Stimulated activated CD8-positive, alpha-beta memory T cell treated with anti-CD3 and anti-CD28 coated beads, Interleukin-2, amount 100 ng/mL, for 1 hour (primary cell): ENCODE results near the gene ITGB5.
"Not testable (repeated sequence)": the region's sequence is repeated elsewhere in the genome, so short reads cannot be mapped to it uniquely, and the experiment has no call there.

Source experiments
- DNase-seq, 2 donors: peaks; one replicate each; pipeline ENCODE4 v3.0.0-alpha.2; 2020; ENCODE audit warnings: low read depth in 2 of 2

Gene ITGB5

DNA sequence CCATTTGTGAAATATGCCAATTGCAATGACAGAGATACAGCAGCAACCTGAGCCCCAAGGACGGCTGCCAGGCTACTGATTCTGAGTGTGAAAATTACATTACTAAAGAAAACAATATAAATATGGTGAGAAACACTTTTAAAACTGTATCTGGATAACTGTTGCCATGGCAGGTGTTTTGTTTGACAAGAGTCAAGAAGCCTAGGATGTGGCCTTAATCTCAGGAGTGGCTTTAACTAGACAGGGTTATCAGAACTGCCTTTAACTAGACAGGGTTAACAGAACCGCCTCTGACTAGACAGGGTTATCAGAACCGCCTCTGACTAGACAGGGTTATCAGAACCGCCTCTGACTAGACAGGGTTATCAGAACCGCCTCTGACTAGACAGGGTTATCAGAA, 98.1 kb downstream of the ITGB5 start:
- DNase-seq, result not testable (repeated sequence)

DNA sequence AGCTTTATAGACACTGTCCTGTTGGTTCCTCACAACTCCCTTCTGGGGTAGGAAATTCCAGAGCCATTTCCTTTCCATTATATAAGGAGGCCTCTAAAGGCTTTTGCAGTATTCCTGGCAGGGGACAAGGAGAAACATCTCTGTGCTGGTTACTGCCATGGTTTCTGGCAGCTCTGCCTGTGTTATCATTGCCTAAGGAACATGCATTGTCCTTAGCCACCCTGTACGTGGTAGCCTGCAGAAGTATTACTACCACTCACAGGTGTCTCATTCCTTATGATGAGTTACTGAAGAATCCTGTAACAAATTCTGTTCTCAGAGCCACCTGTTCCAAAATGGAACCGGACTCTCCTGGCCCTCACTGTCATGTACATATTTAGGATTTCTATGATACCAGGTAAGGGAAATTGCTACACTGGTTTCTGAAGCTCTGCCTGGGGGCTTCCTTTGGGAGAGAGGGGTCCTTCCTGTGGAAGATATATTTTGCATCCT, 98.9 kb downstream of the ITGB5 start:
- no peak for DNase-seq

DNA sequence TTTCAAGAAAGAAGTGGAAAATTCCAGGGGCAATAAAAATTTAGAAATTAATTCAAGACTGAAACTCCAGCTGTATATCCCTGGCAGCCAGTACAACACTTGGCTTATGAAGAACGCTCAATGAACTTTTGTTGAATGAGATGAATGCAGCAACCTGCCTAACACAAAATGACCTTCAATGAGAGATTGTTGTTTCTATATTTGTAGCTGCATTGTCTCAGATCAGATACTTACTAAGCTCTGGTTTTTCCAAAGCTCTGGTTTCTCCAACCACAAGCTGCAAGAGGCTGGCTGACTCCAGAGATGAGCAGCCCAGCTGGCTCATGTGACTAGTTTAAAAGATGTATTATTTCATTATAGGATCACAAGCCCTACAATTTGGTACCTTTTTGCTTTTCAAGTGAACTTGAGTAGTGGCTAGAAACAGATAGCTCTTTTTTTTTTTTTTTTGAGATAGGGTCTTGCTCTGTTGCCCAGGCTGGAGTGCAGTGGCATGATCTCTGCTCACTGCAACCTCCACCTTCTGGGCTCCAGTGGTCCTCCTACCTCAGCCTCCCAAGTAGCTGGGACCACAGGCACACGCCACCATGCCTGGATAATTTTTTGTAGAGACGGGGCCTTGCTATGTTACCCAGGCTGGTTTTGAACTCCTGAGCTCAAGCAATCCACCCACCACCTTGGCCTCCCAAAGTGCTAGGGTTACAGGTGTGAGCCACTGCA, 99.5 kb downstream of the ITGB5 start:
- DNase-seq, result no peak

DNA sequence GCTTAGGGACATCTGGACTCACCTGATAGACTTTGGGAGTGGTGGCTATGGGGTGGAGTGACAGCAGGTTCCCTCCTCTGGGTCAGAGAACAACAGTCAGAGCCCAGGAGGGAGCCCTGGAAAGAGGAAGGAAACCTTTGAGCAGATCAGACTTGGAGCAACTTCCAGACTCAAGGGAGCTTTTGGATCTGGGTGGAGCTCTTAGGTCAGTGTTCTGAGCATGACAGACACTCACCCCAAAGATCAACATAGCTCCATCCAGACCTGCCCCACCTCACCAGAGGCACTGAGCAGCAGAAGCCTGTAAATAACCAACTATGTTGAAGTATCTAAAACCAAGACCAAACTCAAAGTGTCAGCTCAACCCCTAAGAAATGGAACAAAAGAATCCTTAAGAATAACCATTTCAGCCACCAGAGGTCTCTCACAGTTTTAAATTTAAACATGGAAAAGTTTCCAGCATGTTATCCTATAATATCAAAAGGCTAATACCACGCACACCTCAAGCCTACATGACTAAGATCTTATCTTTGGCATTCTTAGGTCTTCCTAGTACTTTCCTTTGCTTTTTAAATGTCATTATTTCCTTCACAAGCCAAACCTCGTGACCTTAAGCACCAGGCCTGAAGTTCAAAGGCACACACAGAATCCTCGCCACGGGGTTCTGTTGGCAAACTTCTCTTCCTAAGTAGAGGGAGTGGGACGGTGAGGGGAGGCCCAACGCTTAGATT, 100.5 kb downstream of the ITGB5 start:
- DNase-seq, result no peak

DNA sequence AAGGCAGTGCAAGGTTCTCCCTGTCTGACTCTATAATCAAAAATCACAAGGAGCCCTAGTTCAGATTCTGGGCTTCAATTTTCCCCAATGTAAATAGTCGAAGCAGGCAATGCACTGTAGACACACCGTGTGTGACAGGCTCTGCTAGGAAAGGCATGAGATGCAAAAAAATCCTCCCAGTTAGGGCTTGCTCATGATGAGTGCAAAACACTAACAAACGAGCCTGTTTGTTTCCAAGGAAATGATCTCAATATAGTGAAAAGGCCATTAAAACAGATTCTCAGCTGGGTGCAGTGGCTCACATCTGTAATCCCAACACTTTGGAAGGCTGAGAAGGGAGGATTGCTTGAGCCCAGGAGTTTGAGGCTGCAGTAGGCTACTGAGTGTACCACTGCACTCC, 101.2 kb downstream of the ITGB5 start:
- DNase-seq, result no peak

DNA sequence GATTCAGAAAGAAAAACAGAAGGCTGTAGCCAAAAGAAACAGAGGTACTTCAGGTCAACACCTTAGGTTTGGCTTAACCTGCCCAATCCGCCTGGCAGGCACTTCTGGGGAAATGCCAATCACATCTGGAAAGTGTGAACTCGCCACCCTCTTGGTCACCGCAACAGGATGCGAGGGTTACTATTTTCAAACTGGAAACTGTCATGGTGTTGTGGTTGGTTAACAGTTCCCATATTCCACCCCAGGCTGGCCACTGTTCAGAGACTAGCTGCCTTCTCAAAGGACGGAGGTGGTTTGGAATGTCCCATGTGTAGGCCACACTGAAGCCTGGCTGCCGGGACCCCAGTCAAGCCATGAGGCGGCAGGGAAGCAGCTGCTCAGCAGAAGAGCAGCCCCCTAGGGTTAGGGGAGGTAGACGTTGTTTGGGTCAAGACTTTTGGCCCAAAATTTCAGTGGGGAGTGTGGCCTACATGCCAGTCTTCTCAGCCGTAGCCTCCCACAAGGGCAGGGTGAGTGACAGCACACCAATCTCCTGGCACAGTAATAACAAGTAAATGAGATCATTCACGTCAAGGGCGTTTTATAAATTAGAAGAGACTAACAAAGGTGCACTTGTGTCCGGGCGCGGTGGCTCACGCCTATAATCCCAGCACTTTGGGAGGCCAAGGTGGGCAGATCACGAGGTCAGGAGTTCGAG, 102.3 kb downstream of the ITGB5 start:
- DNase-seq, result no peak

DNA sequence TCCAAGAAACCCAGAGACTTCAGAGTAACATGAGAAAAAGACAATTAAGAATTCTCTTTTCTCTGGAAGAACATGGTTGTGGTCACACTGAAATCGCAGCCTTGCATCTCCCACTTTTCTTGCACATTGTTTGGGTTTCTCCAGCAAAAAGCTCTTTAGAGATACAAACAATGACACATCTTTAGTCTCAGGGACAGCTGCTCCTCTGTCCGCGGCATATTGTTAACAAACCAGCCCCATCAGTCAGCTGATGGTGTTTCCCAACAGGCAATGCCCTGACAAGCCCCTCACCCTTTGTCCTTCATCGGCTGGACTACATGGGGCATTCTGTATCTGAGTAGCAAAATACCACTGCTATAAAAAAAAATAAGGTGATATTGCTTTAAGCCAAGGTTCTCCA, 103.5 kb downstream of the ITGB5 start:
- DNase-seq, result no peak

DNA sequence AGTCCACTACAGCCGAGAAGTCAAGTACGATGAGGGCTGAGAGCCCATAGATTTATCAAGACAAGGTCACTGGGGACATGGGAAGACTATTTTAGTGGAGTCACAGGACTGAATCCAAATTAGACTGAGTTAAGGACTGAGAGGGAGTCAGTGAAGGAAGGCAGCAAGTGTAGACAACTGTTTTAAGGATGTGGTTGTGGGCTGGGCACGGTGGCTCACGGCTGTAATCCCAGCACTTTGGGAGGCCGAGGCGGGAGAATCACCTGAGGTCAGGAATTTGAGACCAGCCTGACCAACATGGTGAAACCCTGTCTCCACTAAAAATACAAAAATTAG, 104.8 kb downstream of the ITGB5 start:
- not testable (repeated sequence) for DNase-seq

DNA sequence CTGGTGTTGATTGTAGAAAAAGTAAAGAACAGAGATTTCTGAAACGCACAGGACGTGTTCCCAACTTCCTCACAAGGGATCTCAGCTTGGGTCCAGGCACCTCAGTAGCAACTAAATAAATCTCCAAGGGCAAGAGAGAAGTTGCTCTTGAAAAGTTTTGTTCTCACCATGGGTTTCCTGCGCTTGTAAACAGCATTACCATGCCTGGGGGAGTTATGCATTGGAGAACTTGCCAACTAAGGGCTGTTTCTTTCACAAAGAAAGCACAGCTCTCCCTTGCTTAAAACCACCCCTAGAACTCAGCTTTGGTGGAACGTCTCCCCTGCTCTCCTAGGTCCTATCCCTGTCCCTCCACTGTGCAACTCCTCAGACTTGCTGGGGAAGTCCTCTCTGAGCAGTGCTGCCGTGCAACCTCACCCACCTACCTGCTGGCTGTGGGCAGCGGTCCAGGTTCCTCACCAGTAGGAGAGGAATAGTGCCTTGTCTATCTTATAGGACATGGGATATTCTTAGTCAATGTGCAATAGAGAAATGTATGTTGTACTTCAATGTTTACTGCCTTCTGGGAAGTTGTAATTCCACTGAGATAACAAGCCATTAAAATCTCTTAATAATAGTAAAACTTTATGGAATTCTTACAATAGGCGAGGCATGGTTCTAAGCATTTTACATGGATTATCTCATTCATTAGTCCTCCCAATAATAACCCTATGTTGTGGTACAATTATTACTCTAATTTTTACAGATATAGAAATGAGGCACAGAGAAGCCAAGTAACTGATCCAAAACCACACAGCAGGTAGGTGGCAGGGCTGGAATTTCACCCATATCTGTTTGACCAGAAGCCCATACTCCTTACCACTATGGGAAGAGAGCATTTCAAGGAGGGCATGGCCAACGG, 105.4 kb downstream of the ITGB5 start:
- no peak for DNase-seq

DNA sequence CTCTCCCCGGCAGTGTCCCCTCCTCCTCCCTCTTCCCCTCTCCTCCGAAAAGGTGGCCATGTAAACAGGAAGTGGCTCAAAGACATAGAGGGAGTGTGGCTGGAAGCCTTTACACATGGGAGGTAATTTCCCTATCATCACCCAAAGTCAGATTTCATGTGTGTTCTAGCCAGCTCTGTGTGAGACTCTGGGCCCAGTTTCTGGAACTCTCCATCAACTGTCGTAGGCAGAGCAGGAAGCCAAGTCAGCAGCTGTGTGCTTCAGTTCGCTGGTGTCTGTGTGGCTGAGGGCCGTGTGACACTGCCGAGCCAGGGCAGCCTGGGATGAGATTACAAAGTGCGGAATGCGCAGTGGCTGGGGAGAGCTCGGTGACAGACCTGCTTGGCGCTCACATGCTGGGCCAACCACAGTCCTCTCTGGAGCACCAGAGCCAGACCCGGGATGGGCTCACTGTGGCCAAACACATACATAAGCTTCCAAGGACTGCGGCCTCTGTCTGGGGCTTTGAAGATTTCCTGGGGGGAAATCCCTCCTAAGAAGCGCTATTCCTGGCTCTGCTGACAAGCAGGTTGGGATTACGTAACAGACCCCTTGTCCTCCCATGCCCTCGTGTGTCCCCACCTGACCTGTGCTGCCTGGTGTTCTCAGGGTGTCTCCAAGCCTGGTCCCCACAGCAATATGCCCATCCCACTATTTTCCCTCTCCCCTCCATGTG, 106.2 kb downstream of the ITGB5 start:
- no peak for DNase-seq

DNA sequence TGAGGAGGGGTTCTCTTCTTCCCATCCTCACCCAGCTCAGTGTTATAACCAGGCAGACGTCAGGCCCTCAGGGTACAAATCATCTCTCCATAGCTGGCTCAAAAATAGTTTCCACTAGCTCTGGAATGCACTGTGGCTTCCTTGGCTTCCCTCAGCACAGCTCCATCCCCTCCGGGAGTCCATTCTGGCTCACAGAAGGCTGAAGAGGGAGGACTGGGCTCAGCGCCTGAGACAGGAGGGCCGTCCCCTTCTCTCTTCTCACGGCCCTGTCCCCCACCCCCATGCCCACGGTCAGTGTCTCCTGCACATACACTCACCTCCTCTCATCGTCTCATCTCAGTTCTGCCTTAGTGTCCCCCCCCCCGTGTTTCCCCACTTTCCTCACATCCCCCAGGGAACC, 106.8 kb downstream of the ITGB5 start:
- no peak for DNase-seq

DNA sequence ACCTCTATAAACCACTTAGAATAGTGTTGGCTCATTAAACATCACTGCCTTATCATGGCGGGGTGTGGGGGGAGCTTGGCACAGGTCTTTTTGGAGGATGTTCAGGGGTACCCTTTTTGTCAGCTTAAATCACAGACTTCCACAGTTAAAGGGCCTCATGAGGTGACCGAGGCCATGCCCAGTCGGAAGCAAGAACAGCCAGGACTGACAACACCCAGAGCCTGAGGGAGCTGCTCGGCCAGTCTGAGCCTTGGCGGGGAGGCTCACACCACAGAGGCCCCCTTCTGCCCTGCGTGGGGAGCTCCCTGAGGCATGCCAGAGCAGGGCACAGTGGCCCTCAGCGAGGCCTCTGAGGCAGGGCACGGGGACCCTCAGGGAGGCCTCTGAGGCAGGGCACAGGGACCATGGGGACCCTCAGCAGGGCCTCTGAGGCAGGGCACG, 107.4 kb downstream of the ITGB5 start:
- DNase-seq, result no peak

DNA sequence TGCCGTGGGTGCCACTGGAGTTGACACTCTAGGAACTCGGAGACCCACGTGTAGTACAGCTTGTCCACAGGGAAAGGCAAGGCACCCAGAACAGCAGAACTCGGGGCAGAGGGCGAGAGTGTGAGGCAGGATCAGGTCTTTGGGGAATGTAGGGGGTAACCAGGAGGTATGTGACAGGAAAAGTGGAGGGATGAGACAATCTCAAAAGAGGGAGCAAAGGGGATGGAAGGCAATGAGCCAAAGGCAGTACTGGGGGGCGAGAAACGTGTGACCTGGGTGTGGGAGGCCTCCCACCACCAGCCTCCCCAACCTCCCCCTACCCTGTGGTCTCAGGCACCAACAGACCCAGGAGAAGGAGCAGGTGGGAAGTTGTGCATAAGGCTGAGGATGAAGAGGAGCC, 108.0 kb downstream of the ITGB5 start:
- no peak for DNase-seq

DNA sequence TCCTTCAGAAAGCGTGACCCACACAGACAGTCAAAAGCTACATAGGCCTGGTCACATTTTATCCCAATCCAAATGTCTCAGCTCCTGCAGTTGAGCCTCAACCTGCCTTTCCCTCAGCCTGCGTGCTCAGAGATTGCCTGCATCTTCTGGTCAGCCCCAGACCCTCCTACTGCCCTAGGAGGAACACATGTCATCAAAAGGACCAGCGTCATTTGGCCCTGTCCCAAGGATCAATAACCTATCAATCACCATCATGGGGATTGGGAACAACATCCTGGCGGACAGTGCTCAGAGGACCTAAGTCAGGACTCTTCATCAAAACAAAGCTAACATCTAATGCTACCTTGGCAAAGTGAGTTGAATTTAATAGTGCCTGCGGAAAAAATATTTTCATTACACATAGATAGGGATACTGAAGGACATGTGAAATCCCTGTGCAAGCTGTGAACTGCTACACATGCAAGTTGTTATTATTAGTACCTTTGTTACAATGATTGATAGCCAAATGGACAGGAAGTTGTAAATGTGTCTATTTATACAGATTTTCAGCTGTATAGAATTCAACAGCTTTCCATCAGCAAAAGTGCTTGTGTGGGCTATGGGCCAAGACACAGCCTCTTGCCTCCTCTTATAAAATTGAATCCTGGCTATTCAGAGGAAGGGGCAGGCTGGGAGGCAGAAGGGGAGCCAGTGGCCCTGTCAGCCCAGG, 109.2 kb downstream of the ITGB5 start:
- DNase-seq, result no peak

DNA sequence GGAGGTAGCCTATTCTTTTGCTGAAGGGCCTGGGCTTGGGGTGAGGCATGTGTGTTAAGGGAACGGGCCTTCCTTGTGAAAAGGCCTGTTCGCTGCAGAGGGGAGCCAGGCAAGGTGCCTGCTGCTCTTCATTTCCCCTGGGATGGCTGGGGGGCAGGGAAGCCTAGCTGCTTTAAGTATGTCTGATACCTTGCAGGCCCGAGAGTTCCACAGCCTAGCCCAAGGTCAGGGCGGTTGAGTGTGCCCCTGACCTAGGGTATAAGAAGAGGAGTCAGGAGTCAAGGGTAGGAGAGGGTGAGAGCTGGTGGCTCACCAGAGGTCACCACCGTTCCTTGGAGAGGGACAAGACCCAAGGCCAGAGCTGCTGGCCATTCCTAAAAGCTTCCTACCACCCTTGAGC, 110.3 kb downstream of the ITGB5 start:
- no peak for DNase-seq

DNA sequence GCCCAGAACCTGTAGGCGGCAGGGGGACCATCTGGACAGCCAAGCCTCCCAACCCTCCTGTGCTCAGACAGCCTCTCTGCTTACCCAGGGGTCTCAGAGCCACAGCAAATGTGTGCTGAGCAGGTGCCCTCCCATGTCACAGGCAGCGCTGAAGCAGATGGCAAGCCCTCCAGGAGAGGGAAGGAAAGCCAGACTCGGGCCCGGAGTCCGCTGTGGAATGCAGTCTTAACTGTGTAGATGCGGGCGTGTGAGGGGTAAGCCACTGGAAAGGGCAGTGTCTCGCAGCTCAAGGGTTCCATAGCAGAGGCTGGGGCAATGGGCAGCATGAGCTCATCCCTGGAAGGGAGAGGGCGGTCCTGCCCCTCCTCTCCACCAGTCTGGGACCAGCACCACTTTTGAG, 111.3 kb downstream of the ITGB5 start:
- no peak for DNase-seq

DNA sequence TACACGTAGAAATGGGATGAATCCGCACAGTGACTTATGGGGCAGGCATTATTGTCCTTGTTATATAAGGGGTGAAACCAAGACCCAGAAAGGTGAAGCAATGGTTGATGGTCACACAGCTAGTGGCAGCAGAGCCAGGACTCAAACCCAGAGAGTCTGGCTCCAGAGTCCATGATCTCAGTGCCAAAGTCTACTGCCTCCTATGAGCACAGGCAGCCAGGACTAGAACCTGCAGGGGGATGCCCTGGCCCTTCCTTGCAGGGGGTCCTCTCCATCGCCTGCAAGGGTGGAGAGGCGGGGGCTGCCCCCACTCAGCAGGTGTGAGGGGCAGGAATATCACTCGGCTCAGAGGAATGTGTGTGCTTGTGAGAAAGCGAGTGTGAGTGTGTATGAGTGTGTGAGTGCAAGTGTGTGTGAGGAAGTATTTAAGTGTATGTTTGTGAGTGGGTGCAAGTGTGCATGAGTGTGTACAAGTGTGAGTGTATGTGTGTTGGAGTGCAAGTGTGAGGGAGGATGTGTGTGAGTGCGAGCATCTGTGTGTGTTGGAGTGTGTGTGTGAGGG, 112.2 kb downstream of the ITGB5 start:
- no peak for DNase-seq

DNA sequence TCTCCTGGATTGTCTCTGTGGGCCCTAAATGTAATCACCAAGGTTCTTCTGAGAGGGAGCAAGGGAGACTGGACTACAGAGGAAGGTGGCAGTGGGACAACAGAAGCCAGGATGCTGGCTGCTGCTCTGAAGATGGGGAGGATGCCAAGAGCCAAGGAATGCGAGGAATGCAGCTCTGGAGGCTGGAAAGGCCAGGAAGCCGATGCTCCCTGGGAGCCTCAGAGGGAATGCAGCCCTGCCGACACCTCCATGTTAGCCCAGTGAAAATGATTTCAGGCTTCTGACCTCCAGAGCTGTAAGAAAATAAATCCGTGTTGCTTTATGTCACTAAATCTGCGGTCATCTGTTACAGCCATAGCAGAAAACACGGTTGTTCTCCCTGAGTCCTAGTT, 112.8 kb downstream of the ITGB5 start:
- no peak for DNase-seq

DNA sequence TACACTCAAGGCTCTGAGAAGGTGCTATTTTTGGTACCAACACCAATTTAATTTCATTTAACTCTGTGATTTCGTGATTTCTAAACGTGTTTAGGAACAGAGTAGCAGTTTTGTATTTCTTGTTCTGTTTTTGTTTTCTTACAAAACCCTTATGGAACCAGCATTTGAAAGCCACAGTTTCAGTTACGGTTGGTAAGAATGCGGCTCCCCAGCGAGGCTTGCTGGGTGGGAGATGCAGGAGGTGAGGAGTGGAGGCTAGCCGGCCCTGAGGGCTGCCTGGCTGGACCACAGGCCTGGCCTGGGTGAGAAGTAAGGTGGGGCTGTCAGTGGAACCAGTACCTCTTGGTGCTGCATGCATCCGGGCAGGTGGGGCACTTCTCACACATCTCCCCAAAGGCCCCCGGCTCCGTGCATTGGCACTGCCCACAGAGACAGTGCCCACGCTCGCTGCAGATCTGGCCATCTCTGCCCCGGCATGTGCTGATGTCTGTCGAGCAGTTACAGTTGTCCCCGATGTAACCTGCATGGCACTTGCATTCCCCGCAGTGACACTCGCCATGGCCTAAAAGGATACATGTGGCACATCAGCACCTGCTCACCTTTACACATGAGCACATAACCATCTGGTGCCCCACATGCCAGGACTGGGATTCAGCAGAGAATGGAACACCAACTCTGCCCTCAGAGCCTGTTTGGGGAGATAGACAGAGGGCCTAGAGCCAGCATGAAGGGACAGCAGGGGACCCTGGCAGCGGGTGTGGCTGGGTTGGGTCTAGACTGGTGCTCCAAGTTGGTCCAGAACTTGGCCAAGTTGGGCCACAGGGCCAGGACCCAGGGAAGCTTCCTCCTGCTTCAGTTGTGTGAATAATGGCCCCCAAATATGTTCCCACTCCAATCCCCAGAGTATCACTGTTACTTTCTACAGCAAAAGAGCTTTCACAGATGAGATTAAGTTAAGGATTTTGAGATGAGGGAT, 113.5 kb downstream of the ITGB5 start:
- no peak for DNase-seq
